ENCODE results near the gene ADIPOQ. TPM values are rescaled to one million over a fixed set of nuclear protein-coding genes. Genes with fewer than 3 reads are reported as not detected.

Gene ADIPOQ
- polyA plus RNA-seq (2013): not detected in 2 replicates

DNA sequence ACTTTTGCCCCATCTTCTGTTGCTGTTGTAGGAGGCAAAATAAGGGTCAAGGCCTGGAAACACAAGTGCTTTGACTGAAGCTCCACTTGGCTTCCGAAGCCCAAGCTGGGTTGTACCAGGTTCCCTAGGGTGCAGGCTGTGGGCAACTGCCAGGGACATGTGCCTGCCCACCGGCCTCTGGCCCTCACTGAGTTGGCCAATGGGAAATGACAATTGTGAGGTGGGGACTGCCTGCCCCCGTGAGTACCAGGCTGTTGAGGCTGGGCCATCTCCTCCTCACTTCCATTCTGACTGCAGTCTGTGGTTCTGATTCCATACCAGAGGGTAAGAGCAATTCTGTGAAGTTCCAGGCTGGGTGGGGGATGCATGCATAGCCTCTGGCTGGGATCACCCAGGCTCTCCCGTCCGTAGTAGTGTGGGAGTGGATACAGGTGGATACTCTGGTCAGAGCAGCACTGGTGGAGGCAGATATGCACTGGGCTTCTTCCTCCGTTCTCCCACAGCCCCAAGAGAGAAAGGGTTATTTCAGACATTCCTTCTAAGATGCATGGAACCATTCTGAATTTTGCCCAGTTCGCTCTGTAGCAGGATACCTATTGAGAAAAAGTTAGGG, at the start of gene ADIPOQ:
ADIPOQ (plus strand) TSS at position 285 of the 613 bp plus-strand sequence. CDS start 10,349 bp downstream, outside the sequence.
- no peak within 1 kb of the TSS for H3K4me2 ChIP-seq (ENCODE audit: low read length)
- no peak within 1 kb of the TSS for H4K8ac ChIP-seq (ENCODE audit: low read depth, low read length)
- WGBS (ENCODE audit: extremely low coverage, insufficient coverage, insufficient read length): no CpG with 5 or more reads among the region's 7 CpGs
- H3K79me1 ChIP-seq (ENCODE audit: low read length): no peaks in the 10 kb centered on the region
- H4K12ac ChIP-seq (ENCODE audit: low read depth, low read length): no peak within 1 kb of the TSS
- H3K27me3 ChIP-seq (ENCODE audit: insufficient read depth, low read length): peaks cover 2% of the 10 kb centered on the region
- H2BK5ac ChIP-seq (ENCODE audit: low read depth, low read length, poor library complexity): no peak within 1 kb of the TSS
- H3K9me3 ChIP-seq (ENCODE audit: insufficient read depth, low read depth, low read length): peaks cover 1% of the 10 kb centered on the region
- no peak within 1 kb of the TSS for H2AFZ ChIP-seq (ENCODE audit: insufficient read depth, low read length, poor library complexity)
- H2BK12ac ChIP-seq (ENCODE audit: low read length): no peak within 1 kb of the TSS
- DNase-seq: no peak
- no peak within 1 kb of the TSS for H3K27ac ChIP-seq (ENCODE audit: low read depth, low read length)
- H3K9ac ChIP-seq (ENCODE audit: low read length): no peak within 1 kb of the TSS
- H3K23ac ChIP-seq (ENCODE audit: low read length): no peak within 1 kb of the TSS
- no peak within 1 kb of the TSS for H3K4ac ChIP-seq (ENCODE audit: low read depth, low read length)
- H3K14ac ChIP-seq (ENCODE audit: low read length): no peak within 1 kb of the TSS
- no peak within 1 kb of the TSS for H2AK5ac ChIP-seq (ENCODE audit: low read length)
- no peak within 1 kb of the TSS for H4K91ac ChIP-seq (ENCODE audit: low read depth, low read length)
- H3K79me2 ChIP-seq (ENCODE audit: control insufficient read depth, insufficient read depth, low read length, poor library complexity): no peaks in the 10 kb centered on the region
- no peak within 1 kb of the TSS for H3K18ac ChIP-seq (ENCODE audit: low read length)
- no peak within 1 kb of the TSS for H3K4me3 ChIP-seq (ENCODE audit: low read depth, low read length)
- no peak within 1 kb of the TSS for H2BK120ac ChIP-seq (ENCODE audit: insufficient read depth, low read length, poor library complexity)
- H3K36me3 ChIP-seq (ENCODE audit: control insufficient read depth in 1 of 2, insufficient read depth in 2 of 2, low read length in 2 of 2): no peaks in the 10 kb centered on the region
- peaks cover 4 to 9% of the 10 kb centered on the region in 2 experiments for H3K4me1 ChIP-seq (ENCODE audit: control insufficient read depth in 1 of 2, insufficient read depth in 2 of 2, low read length in 2 of 2)

DNA sequence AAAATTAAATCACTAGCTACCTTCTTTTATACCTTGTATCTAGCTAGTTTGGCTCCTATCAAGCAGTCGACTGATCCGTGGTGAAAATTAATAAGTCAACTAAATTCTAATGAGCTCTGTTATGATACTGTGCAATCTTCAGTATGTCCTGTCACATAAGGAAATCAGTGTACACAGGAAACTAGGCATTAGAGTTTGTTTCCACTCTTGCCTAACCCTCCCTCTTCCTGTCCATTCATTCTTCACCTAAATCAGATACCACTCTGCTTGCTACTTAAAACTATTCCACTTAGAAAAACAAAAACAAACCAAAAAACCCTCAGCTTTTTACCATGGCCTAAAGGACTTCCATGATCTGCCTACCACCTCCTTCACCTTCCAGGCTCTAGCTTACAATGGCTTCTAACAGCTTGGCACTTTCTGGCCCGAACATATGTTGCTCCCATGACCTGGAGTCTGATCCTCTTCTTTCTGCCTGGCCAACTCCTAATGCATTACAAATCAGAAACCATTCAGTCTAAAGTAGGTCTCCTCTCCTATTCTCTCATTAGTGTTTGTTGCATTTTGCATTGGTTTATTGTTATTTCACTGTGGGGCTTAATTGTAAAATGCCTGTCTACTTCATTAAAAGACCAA, 44.2 kb upstream of the ADIPOQ start:
- no peak overlapping the region for H4K91ac ChIP-seq (ENCODE audit: low read depth, low read length)
- no peak overlapping the region for H2AFZ ChIP-seq (ENCODE audit: insufficient read depth, low read length, poor library complexity)
- no peak overlapping the region for H2BK5ac ChIP-seq (ENCODE audit: low read depth, low read length, poor library complexity)
- H3K79me1 ChIP-seq (ENCODE audit: low read length): no peaks in the 10 kb centered on the region
- no peak overlapping the region for H3K9ac ChIP-seq (ENCODE audit: low read length)
- H3K14ac ChIP-seq (ENCODE audit: low read length): no peak overlapping the region
- no peak overlapping the region for H2BK120ac ChIP-seq (ENCODE audit: insufficient read depth, low read length, poor library complexity)
- no peak for DNase-seq
- no peak overlapping the region for H3K4me2 ChIP-seq (ENCODE audit: low read length)
- no peak overlapping the region for H3K4ac ChIP-seq (ENCODE audit: low read depth, low read length)
- no peak overlapping the region for H3K4me3 ChIP-seq (ENCODE audit: low read depth, low read length)
- no CpG with 5 or more reads among the region's 3 CpGs for WGBS (ENCODE audit: extremely low coverage, insufficient coverage, insufficient read length)
- H3K4me1 ChIP-seq (ENCODE audit: control insufficient read depth in 1 of 2, insufficient read depth in 2 of 2, low read length in 2 of 2): no peaks in the 10 kb centered on the region
- no peak overlapping the region for H4K12ac ChIP-seq (ENCODE audit: low read depth, low read length)
- no peaks in the 10 kb centered on the region for H3K9me3 ChIP-seq (ENCODE audit: insufficient read depth, low read depth, low read length)
- H3K27me3 ChIP-seq (ENCODE audit: insufficient read depth, low read length): no peaks in the 10 kb centered on the region
- no peak overlapping the region for H3K18ac ChIP-seq (ENCODE audit: low read length)
- no peak overlapping the region for H3K27ac ChIP-seq (ENCODE audit: low read depth, low read length)
- H3K79me2 ChIP-seq (ENCODE audit: control insufficient read depth, insufficient read depth, low read length, poor library complexity): no peaks in the 10 kb centered on the region
- no peak overlapping the region for H4K8ac ChIP-seq (ENCODE audit: low read depth, low read length)
- no peak overlapping the region for H2BK12ac ChIP-seq (ENCODE audit: low read length)
- H3K36me3 ChIP-seq (ENCODE audit: control insufficient read depth in 1 of 2, insufficient read depth in 2 of 2, low read length in 2 of 2): peaks cover 19 to 25% of the 10 kb centered on the region in 2 experiments
- H3K23ac ChIP-seq (ENCODE audit: low read length): no peak overlapping the region
- no peak overlapping the region for H2AK5ac ChIP-seq (ENCODE audit: low read length)

DNA sequence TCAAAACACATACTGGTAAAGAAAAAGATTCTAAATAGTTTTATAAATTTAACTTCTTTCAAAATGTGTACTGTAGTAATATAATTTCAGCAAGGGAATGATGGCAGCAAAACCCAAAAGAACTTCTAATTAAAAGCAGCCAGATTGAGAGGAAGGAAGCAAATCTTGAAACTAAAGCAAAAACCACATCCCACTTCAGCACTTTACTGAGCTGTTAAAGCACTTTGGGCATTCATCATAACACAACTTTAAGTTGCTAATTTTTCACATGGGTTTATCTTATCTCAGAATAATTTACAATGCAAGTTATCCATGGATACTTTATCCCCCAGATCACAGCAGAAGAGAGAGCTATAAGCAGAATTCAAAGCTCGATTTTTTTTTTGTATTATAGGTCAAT, 42.2 kb upstream of the ADIPOQ start:
- Histone ChIP-seq H2AFZ (ENCODE audit: insufficient read depth, low read length, poor library complexity) (no peak overlapping the region), H3K18ac (ENCODE audit: low read length) (no peak overlapping the region)

GRCh38 chr3:186802701-186803100, 39.8 kb upstream of the ADIPOQ start:
- Histone ChIP-seq H3K23ac (ENCODE audit: low read length) (no peak overlapping the region), H3K4me3 (ENCODE audit: low read depth, low read length) (no peak overlapping the region), H3K9me3 (ENCODE audit: insufficient read depth, low read depth, low read length) (no peaks in the 10 kb centered on the region), H3K79me2 (ENCODE audit: control insufficient read depth, insufficient read depth, low read length, poor library complexity) (peaks cover 6% of the 10 kb centered on the region), H4K91ac (ENCODE audit: low read depth, low read length) (no peak overlapping the region), H3K4me2 (ENCODE audit: low read length) (no peak overlapping the region), H3K36me3 (ENCODE audit: control insufficient read depth in 1 of 2, insufficient read depth in 2 of 2, low read length in 2 of 2) (peaks cover 16 to 20% of the 10 kb centered on the region in 2 experiments), H3K14ac (ENCODE audit: low read length) (no peak overlapping the region), H2BK5ac (ENCODE audit: low read depth, low read length, poor library complexity) (no peak overlapping the region), H2AFZ (ENCODE audit: insufficient read depth, low read length, poor library complexity) (no peak overlapping the region), H3K27me3 (ENCODE audit: insufficient read depth, low read length) (no peaks in the 10 kb centered on the region), H4K12ac (ENCODE audit: low read depth, low read length) (no peak overlapping the region), H3K4ac (ENCODE audit: low read depth, low read length) (no peak overlapping the region), H2BK12ac (ENCODE audit: low read length) (no peak overlapping the region), H3K9ac (ENCODE audit: low read length) (no peak overlapping the region), H4K8ac (ENCODE audit: low read depth, low read length) (no peak overlapping the region), H3K27ac (ENCODE audit: low read depth, low read length) (no peak overlapping the region), H2AK5ac (ENCODE audit: low read length) (no peak overlapping the region), H3K18ac (ENCODE audit: low read length) (no peak overlapping the region), H3K79me1 (ENCODE audit: low read length) (peaks cover 9% of the 10 kb centered on the region), H2BK120ac (ENCODE audit: insufficient read depth, low read length, poor library complexity) (no peak overlapping the region), H3K4me1 (ENCODE audit: control insufficient read depth in 1 of 2, insufficient read depth in 2 of 2, low read length in 2 of 2) (peaks cover 0 to 4% of the 10 kb centered on the region in 2 experiments)
- DNase-seq: no peak
- WGBS (ENCODE audit: extremely low coverage, insufficient coverage, insufficient read length): no CpG with 5 or more reads among the region's 3 CpGs

More for the DNA sequence above, 42.2 kb upstream of the ADIPOQ start:
- no peak overlapping the region for H2BK12ac ChIP-seq (ENCODE audit: low read length)
- H3K79me1 ChIP-seq (ENCODE audit: low read length): no peaks in the 10 kb centered on the region
- H4K8ac ChIP-seq (ENCODE audit: low read depth, low read length): no peak overlapping the region
- no CpG with 5 or more reads among the region's 1 CpG for WGBS (ENCODE audit: extremely low coverage, insufficient coverage, insufficient read length)
- H2AK5ac ChIP-seq (ENCODE audit: low read length): no peak overlapping the region
- no peaks in the 10 kb centered on the region for H3K79me2 ChIP-seq (ENCODE audit: control insufficient read depth, insufficient read depth, low read length, poor library complexity)
- no peak overlapping the region for H4K12ac ChIP-seq (ENCODE audit: low read depth, low read length)
- peaks cover 21 to 30% of the 10 kb centered on the region in 2 experiments for H3K36me3 ChIP-seq (ENCODE audit: control insufficient read depth in 1 of 2, insufficient read depth in 2 of 2, low read length in 2 of 2)
- H3K9ac ChIP-seq (ENCODE audit: low read length): no peak overlapping the region
- H3K4ac ChIP-seq (ENCODE audit: low read depth, low read length): no peak overlapping the region
- H3K23ac ChIP-seq (ENCODE audit: low read length): no peak overlapping the region
- no peaks in the 10 kb centered on the region for H3K9me3 ChIP-seq (ENCODE audit: insufficient read depth, low read depth, low read length)
- no peak overlapping the region for H2BK5ac ChIP-seq (ENCODE audit: low read depth, low read length, poor library complexity)
- no peak overlapping the region for H2BK120ac ChIP-seq (ENCODE audit: insufficient read depth, low read length, poor library complexity)
- no peaks in the 10 kb centered on the region for H3K4me1 ChIP-seq (ENCODE audit: control insufficient read depth in 1 of 2, insufficient read depth in 2 of 2, low read length in 2 of 2)
- no peak overlapping the region for H3K27ac ChIP-seq (ENCODE audit: low read depth, low read length)
- no peak overlapping the region for H3K4me3 ChIP-seq (ENCODE audit: low read depth, low read length)
- no peak overlapping the region for H4K91ac ChIP-seq (ENCODE audit: low read depth, low read length)
- H3K27me3 ChIP-seq (ENCODE audit: insufficient read depth, low read length): no peaks in the 10 kb centered on the region
- no peak for DNase-seq
- no peak overlapping the region for H3K4me2 ChIP-seq (ENCODE audit: low read length)
- H3K14ac ChIP-seq (ENCODE audit: low read length): no peak overlapping the region
